ENCODE data around the gene WNT6.

Gene WNT6

DNA sequence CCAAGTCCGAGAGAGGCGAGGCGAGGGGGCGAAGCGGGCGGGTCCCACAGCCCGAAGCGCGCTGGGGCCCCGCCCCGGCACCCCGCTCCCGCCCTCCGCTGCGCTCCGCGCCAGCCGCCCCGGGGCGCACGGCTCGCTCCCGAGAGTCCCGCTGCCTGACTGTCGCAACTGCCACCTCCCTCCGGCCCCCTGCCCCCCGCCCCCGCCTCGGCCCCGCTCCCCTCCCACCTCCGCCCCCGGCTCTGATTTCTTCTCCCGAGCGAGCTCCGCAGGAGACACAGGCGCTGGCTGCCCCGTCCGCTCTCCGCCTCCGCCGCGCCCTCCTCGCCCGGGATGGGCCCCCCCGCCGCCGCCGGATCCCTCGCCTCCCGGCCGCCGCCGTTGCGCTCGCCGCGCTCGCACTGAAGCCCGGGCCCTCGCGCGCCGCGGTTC lies at the start of gene WNT6:
Gene WNT6, plus strand, starts transcription at position 250 of the 432 bp plus-strand sequence. CDS start 233 bp downstream, outside the sequence.
- no peak for DNase-seq (ENCODE audit: low read depth in 4 of 4, low spot score in 1 of 4)

- no peak for DNase-seq (ENCODE audit: low read depth in 4 of 4, low spot score in 1 of 4)
Observed at GRCh38 chr2:218810256-218810655, 49.3 kb upstream of the WNT6 start.

DNA sequence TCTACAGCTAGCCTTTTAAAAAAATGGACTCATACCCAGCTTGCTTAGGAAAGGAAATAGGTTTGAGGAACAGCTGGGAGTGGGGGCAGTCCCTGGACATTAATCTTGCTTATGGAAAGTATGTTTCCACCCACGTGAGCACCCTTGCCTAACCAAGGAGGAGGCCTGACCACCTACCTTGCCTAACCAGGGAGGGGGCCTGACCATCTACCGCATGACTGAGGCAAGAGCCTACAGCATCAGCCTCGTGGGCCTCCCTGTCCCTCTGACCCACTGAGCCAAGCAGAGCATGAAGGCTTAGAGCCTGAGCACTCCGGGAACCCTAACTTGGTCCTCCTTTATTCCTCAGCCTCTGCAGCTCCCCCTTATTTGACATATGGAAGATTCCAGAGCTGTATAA lies 48.2 kb upstream of the WNT6 start:
- no peak for DNase-seq (ENCODE audit: low read depth in 4 of 4, low spot score in 1 of 4)

- DNase-seq (ENCODE audit: low read depth in 4 of 4, low spot score in 1 of 4), result no peak
Observed at GRCh38 chr2:218812096-218812815, 47.3 kb upstream of the WNT6 start.

- no peak for DNase-seq (ENCODE audit: low read depth in 4 of 4, low spot score in 1 of 4)
Observed at GRCh38 chr2:218812861-218813260, 46.7 kb upstream of the WNT6 start.

DNA sequence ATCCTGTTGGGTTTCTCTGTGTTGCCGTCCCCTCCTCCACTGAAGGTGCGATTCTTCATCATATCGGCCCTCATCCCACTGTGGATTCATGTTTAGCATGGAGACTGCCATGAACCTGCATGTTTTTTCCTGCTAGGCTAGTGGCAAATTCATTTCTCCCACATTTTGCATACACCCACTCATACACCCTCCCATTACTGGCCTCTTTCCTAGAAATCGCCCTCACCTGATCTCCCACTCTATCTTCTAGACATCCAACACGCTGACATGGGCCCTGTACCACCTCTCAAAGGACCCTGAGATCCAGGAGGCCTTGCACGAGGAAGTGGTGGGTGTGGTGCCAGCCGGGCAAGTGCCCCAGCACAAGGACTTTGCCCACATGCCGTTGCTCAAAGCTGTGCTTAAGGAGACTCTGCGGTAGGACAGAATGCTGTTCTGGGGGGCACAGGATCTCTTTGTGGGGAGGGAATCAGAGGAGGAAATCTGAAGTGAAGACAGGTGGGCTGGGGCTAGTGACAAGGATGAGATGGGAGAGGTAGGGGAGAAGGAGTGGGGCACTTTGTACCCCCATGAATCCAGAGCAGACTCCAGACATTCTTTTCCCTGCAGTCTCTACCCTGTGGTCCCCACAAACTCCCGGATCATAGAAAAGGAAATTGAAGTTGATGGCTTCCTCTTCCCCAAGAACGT lies 45.7 kb upstream of the WNT6 start:
- DNase-seq (ENCODE audit: low read depth in 4 of 4, low spot score in 1 of 4), result no peak

DNA sequence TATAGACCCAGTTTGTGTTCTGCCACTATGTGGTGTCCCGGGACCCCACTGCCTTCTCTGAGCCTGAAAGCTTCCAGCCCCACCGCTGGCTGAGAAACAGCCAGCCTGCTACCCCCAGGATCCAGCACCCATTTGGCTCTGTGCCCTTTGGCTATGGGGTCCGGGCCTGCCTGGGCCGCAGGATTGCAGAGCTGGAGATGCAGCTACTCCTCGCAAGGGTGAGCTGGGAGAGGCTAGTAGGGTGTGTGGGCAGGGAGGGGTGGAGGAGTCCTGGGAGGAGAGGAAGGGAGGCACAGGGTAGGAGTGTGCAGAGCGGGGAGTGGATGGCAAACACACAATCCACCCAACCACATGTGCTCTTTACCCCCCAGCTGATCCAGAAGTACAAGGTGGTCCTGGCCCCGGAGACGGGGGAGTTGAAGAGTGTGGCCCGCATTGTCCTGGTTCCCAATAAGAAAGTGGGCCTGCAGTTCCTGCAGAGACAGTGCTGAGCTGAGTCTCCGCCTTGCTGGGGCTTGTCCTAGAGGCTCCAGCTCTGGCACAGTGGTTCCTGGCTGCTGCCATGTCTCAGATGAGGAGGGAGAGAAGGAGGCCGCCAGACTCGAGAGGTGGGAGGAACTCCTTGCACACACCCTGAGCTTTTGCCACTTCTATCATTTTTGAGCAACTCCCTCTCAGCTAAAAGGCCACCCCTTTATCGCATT lies 44.9 kb upstream of the WNT6 start:
- DNase-seq (ENCODE audit: low read depth in 4 of 4, low spot score in 1 of 4), result no peak

- no peak for DNase-seq (ENCODE audit: low read depth in 4 of 4, low spot score in 1 of 4)
Observed at GRCh38 chr2:218815244-218815637, 44.4 kb upstream of the WNT6 start.

DNA sequence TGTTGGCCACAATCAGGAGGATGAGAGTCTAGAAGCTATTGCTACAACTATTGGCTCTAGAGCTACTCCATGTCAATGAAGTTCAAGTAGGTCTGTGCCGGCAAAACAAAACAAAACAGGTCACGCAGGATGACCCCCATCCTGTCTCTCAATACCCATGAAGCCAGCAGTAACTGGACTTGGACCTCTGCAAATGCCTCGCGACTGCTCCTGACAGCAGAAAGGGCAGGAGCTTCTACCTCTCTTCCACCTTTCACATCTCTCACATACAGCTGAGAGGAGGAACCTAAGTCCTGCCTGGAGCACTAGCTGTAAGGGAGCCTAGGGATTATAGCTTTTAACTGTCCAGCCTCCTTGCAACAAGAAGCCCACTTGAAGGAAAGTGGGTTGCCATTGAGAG lies 44.0 kb upstream of the WNT6 start:
- no peak for DNase-seq (ENCODE audit: low read depth in 4 of 4, low spot score in 1 of 4)

- DNase-seq (ENCODE audit: low read depth in 4 of 4, low spot score in 1 of 4), result no peak
Observed at GRCh38 chr2:218816561-218817011, 43.0 kb upstream of the WNT6 start.

DNA sequence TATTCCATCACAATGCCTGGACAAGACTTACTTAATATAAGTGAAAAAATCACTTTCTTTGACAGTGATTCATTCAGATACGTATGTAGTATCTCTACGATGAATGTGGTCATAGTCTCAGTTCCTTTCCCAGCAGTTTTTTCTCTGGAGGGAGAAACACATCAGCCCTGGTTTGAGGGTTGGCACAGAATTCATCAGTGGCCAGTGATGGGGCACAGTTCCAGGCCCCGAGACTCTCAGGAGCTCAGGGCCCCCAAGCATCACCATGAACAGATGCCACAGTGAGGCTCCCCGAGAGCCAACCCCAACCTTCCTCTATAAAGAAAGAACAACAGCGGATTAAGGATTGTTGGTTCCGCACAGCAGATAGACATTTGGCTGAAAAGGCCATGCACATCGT lies 40.5 kb upstream of the WNT6 start:
- no peak for DNase-seq (ENCODE audit: low read depth in 4 of 4, low spot score in 1 of 4)

GRCh38 chr2:218820746-218821369 lies 38.7 kb upstream of the WNT6 start:
- no peak for DNase-seq (ENCODE audit: low read depth in 4 of 4, low spot score in 1 of 4)

DNA sequence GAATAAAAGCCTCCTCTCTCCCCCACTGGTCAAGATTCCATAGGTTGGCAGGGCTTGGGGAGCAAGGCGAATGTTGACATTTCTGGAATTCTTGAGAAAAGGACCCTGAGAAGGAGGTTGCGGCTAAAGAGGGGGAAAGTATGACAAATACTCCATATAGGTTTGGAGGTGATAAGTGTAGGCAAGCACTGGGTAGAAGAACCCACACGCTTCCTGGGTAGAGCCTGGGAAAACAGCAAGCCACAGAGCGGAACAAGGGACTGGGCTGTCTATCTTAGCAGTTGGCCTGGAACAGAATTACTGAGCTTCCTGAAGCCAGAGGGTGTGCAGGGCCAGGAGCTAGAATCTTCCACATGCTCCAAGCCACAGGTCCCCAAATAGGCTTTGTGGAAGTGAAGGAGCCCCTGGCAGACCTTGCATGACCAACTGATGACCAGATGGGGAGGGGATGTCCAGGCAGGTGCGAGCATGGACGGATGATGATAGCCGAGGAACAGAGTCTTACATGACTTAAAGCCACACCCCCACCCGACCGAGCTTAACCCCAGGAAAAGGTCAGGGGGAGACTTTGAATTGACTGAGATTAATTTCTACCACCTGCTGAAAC lies 37.9 kb upstream of the WNT6 start:
- no peak for DNase-seq (ENCODE audit: low read depth in 4 of 4, low spot score in 1 of 4)

GRCh38 chr2:218822622-218823021 lies 37.0 kb upstream of the WNT6 start:
- DNase-seq (ENCODE audit: low read depth in 4 of 4, low spot score in 1 of 4), result no peak

DNA sequence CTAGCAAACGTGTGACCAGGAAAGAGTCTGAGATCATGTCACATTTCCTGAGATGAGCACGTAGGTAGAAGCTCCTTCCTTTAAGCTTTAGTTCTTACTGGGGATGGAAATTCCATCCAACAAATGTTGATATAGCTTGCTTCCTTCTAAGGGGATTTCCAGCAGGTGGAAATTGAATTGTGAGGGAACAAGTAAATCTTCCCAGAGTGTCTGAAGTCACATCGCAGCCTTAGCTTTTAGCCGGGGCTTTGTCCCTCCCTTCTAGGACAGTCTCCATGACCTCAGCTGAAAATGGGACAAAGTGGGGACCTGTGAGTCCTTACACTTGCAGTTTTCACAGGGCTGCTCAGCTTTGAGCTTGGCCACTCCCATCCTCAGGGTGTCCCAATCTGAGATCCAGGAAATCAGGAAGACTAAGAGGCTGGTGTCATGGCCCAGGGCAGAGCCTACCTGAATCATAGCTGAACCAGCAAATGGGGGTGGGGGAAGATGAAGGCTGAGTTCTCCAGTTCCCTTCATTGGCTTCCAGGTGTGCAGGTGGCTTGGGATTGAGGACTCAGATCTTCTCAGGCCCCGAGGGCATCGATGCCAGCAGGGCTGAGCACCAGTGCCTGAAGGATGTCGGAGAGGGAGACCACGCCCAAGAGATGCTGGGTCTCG lies 36.3 kb upstream of the WNT6 start:
- DNase-seq (ENCODE audit: low read depth in 4 of 4, low spot score in 1 of 4), result no peak

GRCh38 chr2:218824004-218824403 lies 35.6 kb upstream of the WNT6 start:
- no peak for DNase-seq (ENCODE audit: low read depth in 4 of 4, low spot score in 1 of 4)

- DNase-seq (ENCODE audit: low read depth in 4 of 4, low spot score in 1 of 4), result no peak
Observed at GRCh38 chr2:218826791-218827190, 32.8 kb upstream of the WNT6 start.

DNA sequence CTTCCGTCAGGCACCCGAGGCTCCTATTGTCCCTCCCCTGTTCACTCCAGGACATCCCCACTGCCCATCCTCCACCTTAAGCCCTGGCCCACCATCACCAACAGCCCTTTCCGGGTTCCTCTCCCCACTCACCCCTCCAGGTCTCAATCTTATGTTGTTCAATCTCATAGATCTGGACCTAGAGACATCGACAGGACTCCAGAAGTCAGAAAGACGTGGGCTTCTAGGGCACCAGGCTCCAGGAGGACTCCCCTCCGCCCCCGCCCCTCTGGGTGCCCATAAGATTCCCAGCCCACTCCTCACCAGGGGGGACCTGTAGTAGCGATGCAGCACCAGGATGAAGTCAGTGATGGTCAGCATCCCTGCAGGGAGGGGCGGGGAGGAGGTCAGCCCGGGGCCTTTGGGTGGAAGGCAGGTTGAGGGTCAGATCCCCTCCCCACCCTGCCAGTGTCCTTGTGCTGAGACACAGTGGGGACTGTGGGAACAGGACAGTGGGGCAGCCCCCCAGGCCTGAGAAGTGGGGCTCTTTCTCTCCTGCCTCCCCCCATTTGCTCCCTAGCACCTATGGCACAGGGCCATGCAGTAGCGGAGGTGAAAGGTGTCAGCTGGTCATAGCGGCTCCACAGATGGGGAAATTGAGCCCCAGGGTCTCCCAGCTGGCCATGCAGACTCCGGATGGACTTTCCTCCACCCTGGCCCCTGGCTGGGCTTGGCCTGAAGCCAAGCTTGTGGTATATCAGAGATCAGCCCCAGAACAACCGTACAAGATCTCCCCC lies 31.7 kb upstream of the WNT6 start:
- DNase-seq (ENCODE audit: low read depth in 4 of 4, low spot score in 1 of 4), result no peak

DNA sequence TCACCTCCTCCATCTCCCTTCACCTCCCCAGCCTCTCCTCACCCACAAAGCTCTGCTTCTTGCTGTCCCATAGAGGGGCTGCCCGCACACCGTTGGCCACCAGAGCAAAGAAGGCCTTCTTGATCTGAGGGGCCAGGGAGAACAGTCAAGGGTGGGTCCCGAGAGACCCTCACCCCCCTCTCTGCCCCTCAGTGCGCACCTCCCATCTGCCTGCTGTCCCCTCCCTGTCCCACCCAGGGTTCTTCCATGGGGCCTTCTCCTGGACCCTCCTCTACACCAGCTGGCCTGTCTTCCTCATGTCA lies 31.2 kb upstream of the WNT6 start:
- DNase-seq (ENCODE audit: low read depth in 4 of 4, low spot score in 1 of 4), result no peak

DNA sequence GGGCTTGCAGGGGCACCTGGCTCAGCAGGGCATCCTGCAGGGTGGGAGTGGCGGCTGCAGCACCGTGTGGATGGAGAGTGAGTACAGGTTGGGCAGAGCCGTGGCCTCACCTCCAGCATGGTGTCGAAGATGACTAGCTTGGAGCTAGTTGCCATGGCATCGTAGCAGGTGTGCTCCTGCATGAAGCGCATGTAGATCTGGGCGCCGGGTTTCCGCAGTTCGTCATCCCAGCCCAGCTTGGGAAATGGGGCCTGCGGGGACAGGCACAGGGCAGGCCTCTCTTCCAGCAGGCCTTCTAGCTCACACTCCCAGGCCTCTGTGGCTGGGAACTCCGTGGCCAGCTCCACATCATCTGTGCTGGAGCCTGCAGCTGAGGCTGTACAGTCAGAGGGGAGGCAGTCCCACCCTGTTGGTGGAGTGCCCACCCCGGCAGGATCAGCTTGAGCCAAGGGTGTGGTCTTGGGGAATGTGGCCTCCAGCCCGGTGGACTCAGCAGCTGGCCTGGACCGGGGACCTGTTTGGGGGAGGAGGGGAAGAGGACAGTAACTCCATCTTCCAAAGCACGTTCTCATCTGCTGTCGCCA lies 29.6 kb upstream of the WNT6 start:
- DNase-seq (ENCODE audit: low read depth in 4 of 4, low spot score in 1 of 4), result no peak

Measured in stimulated activated CD4-positive, alpha-beta T cell treated with anti-CD3 and anti-CD28 coated beads, Interleukin-1b, Interleukin-23, amount 100 ng/mL, for 24 hours (primary cell).